Brain microvascular endothelial cell (primary cell): ENCODE data around the gene RAB11FIP4.

Source experiments
- DNase-seq: peaks from one replicate; pipeline ENCODE4 v3.0.0-alpha.2; 2020
- H3K27ac ChIP-seq: fragments of 250-450 bp; sonication (Bioruptor Pico); 2 replicates; pipeline ENCODE4 v1.5.1; 2020; ENCODE audit warnings: mild to moderate bottlenecking, moderate library complexity
- H3K27me3 ChIP-seq: fragments of 250-450 bp; sonication (Bioruptor Pico); replicated peaks from 2 replicates; pipeline ENCODE4 v1.5.1; 2020; ENCODE audit warnings: mild to moderate bottlenecking
- H3K36me3 ChIP-seq: fragments of 250-450 bp; sonication (Bioruptor Pico); replicated peaks from 2 replicates; pipeline ENCODE4 v1.5.1; 2020; ENCODE audit warnings: mild to moderate bottlenecking
- H3K4me3 ChIP-seq: 2 replicates; pipeline ENCODE4 v1.5.1; 2011; ENCODE audit warnings: low read depth, mild to moderate bottlenecking, control low read depth, low read length, moderate library complexity
- in situ Hi-C: cut with HindIII; loops from 2 replicates; pipeline ENCODE4 v1.10.0; 2017; ENCODE audit warnings: low sequenced_read_pairs, low pct_ligation_motif_present
- TF ChIP-seq, protein P1 (sequence below): IDR thresholded peaks from 2 replicates; pipeline ENCODE4 v1.5.1; 2011; ENCODE audit warnings: low read depth, mild to moderate bottlenecking, moderate library complexity, low read length, control low read depth, inconsistent platforms; ENCODE audit errors: missing control alignments

RAB11FIP4 gene

DNA sequence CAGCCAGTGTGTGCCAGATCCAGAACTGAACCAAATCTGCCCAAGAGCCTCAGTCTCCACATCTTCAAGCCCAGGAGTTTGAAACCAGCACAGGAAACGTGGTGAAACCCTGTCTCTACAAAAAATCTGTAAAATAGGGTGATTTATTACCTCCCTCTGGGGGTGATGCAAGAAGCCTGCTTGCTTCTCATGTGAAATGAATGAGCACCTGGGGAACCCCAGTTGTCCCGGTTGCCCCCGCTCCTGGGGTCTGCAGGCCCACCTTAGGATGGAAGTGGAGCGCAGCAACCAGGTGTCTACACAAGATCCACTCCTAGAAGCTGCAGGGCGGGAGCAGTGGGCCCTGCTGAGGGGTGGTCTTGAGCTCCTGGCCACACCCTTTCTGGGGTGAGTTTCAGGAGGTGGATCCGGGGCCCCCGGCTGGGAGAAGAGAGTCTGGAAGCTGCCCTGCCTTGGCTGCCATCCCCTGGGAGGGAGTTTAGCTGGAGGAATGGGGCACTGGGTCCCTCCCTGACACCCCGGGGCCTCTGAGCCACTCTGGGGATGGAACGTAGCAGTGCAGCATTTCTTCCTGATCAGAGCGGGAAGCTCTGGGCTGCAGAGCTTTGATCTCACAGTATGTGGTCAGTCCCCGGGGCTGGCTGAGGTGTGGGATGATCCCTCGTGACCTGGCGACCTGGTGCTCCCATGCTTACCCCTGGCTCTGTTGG is 117.8 kb downstream of the RAB11FIP4 start:
- no peaks in the 10 kb centered on the region for H3K27me3 ChIP-seq
- no peaks in the 10 kb centered on the region for H3K36me3 ChIP-seq
- TF ChIP-seq, protein P1, sequence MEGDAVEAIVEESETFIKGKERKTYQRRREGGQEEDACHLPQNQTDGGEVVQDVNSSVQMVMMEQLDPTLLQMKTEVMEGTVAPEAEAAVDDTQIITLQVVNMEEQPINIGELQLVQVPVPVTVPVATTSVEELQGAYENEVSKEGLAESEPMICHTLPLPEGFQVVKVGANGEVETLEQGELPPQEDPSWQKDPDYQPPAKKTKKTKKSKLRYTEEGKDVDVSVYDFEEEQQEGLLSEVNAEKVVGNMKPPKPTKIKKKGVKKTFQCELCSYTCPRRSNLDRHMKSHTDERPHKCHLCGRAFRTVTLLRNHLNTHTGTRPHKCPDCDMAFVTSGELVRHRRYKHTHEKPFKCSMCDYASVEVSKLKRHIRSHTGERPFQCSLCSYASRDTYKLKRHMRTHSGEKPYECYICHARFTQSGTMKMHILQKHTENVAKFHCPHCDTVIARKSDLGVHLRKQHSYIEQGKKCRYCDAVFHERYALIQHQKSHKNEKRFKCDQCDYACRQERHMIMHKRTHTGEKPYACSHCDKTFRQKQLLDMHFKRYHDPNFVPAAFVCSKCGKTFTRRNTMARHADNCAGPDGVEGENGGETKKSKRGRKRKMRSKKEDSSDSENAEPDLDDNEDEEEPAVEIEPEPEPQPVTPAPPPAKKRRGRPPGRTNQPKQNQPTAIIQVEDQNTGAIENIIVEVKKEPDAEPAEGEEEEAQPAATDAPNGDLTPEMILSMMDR = no peak
- H3K27ac ChIP-seq = no peak overlapping the region
- in situ Hi-C loops = no loop called here
- no peak overlapping the region for H3K4me3 ChIP-seq
- DNase-seq = no peak

DNA sequence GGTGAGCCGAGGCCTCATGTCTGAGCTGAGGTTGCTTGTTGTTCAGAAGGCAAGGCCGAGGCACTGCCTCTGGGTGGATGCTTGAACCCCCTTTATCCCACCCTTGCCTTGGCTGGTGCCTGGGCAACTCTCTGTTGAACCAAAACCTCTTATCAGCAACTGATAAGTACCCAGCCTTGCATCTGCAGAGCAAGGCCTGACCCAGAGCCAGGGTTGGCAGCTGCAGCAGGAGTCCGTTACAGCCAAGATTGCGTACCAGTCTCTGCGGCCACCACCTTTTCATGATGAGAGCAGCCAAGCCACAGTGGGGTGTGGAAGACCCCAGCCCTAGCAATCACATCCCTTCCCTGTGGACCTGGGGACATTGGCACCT is 118.3 kb downstream of the RAB11FIP4 start:
- H3K36me3 ChIP-seq = no peaks in the 10 kb centered on the region
- DNase-seq = no peak
- no peaks in the 10 kb centered on the region for H3K27me3 ChIP-seq
- no peak overlapping the region for H3K4me3 ChIP-seq
- no peak overlapping the region for H3K27ac ChIP-seq
- TF ChIP-seq, protein P1 = no peak
- in situ Hi-C loops = no loop called here

DNA sequence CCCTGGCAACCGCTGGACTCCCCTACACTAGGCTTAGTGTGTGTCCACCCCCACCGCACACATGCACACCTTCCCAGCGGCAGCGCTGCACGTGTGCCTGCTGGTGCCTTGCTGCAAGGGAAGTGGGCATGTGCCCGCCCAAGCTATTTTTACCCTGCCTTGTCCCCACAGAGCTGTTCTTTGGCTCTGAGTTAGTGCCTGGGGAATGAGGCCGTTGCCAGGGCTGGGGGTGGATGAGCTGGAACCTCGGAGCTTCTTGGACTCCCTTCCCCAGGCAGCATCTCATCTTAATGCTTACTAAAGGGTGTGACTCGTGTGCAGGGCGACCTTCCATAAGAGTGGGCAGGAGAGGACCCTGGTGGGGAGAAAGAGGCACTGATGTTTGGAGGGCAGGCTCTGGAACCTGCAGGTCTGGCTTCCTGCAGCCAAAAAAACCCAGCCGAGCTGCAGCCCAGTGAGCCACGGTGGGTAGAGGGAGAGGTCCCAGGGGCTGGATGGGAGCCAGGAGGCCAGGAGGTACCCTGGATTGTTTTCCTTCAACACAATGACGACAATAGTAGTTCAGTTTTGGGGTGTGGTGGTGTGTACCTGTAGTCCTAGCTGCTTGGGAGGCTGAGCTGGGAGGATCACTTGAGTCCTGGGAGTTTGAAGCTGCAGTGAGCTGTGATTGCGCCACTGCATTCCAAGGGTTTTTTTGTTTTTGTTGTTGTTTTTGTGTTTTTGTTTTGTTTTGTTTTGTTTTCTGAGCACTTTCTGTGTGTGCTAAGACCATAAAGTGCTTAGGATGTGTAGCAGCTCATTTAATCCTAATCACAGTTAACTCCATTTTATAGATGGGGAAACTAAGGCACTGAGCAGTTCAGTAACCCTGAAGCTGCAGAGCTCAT is 119.1 kb downstream of the RAB11FIP4 start:
- Histone ChIP-seq H3K36me3 (no peaks in the 10 kb centered on the region), H3K27me3 (no peaks in the 10 kb centered on the region), H3K27ac (no peak overlapping the region), H3K4me3 (no peak overlapping the region)
- no peak for DNase-seq
- TF ChIP-seq, protein P1 = no peak
- in situ Hi-C loops = no loop called here

DNA sequence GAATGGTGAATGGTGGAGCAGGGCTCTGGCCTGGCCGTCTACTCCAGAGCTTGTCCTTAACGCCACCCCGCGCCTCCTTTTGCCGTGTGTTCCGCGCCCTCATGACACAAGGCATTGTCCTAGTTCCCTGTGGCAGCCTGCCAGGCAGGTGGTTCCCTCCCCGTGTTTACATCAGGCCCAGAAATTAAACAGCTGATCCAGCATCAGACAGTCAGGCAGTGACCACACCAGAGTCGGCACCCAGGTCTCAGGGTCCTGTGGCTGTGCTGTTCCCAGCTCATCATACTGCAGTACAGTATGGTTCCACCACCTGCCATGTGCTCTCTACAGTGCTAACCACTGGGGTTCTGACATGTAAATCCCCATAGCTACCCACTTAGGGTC is 119.7 kb downstream of the RAB11FIP4 start:
- Histone ChIP-seq H3K36me3 (no peaks in the 10 kb centered on the region), H3K27ac (no peak overlapping the region), H3K4me3 (no peak overlapping the region), H3K27me3 (no peaks in the 10 kb centered on the region)
- TF ChIP-seq, protein P1 = no peak
- no peak for DNase-seq
- in situ Hi-C loops = no loop called here

DNA sequence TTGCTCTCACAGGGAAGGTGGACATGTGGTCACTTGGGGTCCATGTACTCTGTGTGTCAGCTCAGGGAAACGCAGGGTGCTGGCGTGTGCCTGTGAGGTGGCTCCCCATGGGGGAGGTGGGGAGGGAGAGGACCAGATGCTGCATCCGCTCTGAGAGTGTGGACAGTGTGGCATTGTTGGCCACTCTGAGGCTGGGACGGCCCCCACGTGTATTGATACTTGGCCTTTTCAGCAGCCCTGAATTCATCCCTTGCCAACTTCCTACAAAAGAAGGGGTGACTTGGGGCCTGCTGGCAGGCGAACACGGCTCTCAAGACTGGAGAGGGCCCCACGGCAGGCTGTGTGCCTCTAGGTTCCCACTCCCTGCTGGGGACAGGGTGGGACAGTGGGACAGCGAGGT is 120.1 kb downstream of the RAB11FIP4 start:
- Histone ChIP-seq H3K4me3 (no peak overlapping the region), H3K27ac (no peak overlapping the region), H3K36me3 (no peaks in the 10 kb centered on the region), H3K27me3 (no peaks in the 10 kb centered on the region)
- in situ Hi-C loops = no loop called here
- TF ChIP-seq, protein P1 = no peak
- DNase-seq = no peak
